Thoracic aorta (tissue), 2 donors: Measurements from ENCODE around the gene HOXB4. TPM values are rescaled to one million over a fixed set of nuclear protein-coding genes. Genes with fewer than 3 reads are reported as not detected.

Experiments
- ATAC-seq: fragments of 150-250 bp; one replicate; pipeline ENCODE4 v1.8.0; 2017; ENCODE audit warnings: low read depth; ENCODE audit not compliant: insufficient number of reproducible peaks, low FRiP score
- DNase-seq: peaks from one replicate; pipeline ENCODE4 v3.0.0-alpha.2; 2020; ENCODE audit warnings: low spot score
- H3K27ac ChIP-seq, 2 donors: fragments of 200-600 bp; sonication (generic); 1 replicate in 1 of 2; 2 replicates in 1 of 2; pipeline ENCODE4 v1.5.1; 2016; ENCODE audit warnings: mild to moderate bottlenecking in 2 of 2, moderate library complexity in 2 of 2
- H3K27me3 ChIP-seq: fragments of 200-600 bp; sonication (generic); replicated peaks from 2 replicates; pipeline ENCODE4 v1.6.0; 2016; ENCODE audit warnings: mild to moderate bottlenecking; ENCODE audit not compliant: insufficient read depth
- H3K36me3 ChIP-seq: fragments of 200-600 bp; sonication (generic); one replicate; pipeline ENCODE4 v1.5.1; 2016
- H3K4me1 ChIP-seq, 2 donors: fragments of 200-600 bp; sonication (generic); 1 replicate in 1 of 2; 2 replicates in 1 of 2; pipeline versions ENCODE4 v1.5.1 to v1.6.0; 2016; ENCODE audit warnings: low read depth in 2 of 2, mild to moderate bottlenecking in 1 of 2; ENCODE audit not compliant: control insufficient read depth in 1 of 2
- H3K4me3 ChIP-seq: fragments of 200-600 bp; sonication (generic); 2 replicates; pipeline ENCODE4 v1.5.1; 2016; ENCODE audit warnings: mild to moderate bottlenecking
- H3K9me3 ChIP-seq: fragments of 200-600 bp; sonication (generic); 2 replicates; pipeline ENCODE4 v1.5.1; 2016
- total RNA-seq, 2 donors: library from RNA; depleted of rRNA; stranded (reverse); fragments of >200 nt; gene quantifications; one replicate each; pipeline versions ENCODE4 v1.1.0 to v1.2.3, GENCODE V29; 2016
- TF ChIP-seq, protein P1 (sequence below): fragments of 200-600 bp; sonication (generic); IDR thresholded peaks from one replicate; pipeline ENCODE4 v1.5.1; 2019; ENCODE audit warnings: antibody characterized with exemption

The HOXB4 gene
- total RNA-seq, 2 donors from 2014 or later, result 6.2 to 11.5 TPM

GRCh38 chr17:48616717-48617470 is 38.7 kb upstream of the HOXB4 start:
- H3K9me3 ChIP-seq, result no peaks in the 10 kb centered on the region
- no peak overlapping the region for H3K4me3 ChIP-seq
- DNase-seq, result no peak
- TF ChIP-seq, protein P1, sequence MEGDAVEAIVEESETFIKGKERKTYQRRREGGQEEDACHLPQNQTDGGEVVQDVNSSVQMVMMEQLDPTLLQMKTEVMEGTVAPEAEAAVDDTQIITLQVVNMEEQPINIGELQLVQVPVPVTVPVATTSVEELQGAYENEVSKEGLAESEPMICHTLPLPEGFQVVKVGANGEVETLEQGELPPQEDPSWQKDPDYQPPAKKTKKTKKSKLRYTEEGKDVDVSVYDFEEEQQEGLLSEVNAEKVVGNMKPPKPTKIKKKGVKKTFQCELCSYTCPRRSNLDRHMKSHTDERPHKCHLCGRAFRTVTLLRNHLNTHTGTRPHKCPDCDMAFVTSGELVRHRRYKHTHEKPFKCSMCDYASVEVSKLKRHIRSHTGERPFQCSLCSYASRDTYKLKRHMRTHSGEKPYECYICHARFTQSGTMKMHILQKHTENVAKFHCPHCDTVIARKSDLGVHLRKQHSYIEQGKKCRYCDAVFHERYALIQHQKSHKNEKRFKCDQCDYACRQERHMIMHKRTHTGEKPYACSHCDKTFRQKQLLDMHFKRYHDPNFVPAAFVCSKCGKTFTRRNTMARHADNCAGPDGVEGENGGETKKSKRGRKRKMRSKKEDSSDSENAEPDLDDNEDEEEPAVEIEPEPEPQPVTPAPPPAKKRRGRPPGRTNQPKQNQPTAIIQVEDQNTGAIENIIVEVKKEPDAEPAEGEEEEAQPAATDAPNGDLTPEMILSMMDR, result no peak
- ATAC-seq, result no peak
- no peaks in the 10 kb centered on the region for H3K36me3 ChIP-seq
- peaks cover 33% of the 10 kb centered on the region for H3K27me3 ChIP-seq
- H3K4me1 ChIP-seq, result peaks cover 4 to 27% of the 10 kb centered on the region in 2 donors
- H3K27ac ChIP-seq, result no peak overlapping the region

GRCh38 chr17:48615963-48616716 is 38.0 kb upstream of the HOXB4 start:
- peaks cover 31% of the 10 kb centered on the region for H3K27me3 ChIP-seq
- H3K36me3 ChIP-seq, result no peaks in the 10 kb centered on the region
- TF ChIP-seq, protein P1, result no peak
- no peak for DNase-seq
- no peak overlapping the region for H3K27ac ChIP-seq
- H3K4me1 ChIP-seq, result peaks cover 4 to 35% of the 10 kb centered on the region in 2 donors
- H3K4me3 ChIP-seq, result no peak overlapping the region
- no peaks in the 10 kb centered on the region for H3K9me3 ChIP-seq
- ATAC-seq, result no peak

DNA sequence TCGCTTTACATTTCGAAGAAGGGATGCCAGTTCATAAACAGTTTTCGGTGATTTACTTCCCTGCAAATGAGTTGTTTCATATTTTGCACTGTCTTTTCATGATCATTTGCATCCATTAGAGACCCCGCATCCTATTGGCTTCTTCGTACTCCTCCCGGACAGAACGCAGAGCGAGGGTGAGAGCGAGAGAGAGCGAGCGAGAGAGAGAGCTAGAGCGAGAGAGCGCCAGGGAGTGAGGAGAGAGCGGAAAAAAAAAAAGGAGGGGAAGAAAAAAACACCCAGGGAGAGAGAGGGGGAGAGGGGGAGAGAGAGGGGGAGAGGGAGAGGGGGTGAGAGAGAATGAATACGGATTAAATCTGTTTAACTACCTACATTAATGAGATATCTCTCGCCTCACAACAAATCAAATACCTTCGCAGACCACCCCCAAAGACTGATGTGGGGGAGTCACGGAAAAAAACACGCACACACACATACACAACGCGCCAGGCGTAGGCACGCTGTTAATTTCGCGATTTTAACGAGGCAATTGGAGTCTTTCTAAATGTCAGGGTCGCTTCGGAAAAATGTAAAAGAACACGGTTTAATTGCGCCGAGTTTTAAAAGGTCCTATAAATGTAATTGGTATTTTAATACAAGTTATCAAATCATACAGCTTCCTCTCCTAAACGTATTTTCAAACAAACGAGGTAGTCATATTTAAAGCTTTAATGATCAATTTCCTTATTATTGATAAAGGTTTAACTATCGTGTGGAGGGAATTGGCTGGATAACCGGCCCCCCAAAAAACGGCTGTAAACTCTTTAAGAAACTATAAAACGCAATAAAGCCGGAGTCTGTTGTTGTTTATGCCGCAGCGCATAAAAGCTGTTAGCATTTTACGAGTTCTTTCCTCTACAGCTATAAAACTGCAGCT is 37.2 kb upstream of the HOXB4 start, which contains the start of gene HOXB8:
Gene HOXB8 (minus strand): TSS at position 246 of the 916 bp plus-strand sequence. CDS start 588 bp downstream, outside the sequence.
- Histone ChIP-seq H3K9me3 (no peaks in the 10 kb centered on the region), H3K4me1 (peaks cover 4 to 40% of the 10 kb centered on the region in 2 donors), H3K27me3 (peaks cover 29% of the 10 kb centered on the region), H3K4me3 (peak within 1 kb of the TSS; percentile 81), H3K27ac (no peak within 1 kb of the TSS), H3K36me3 (no peaks in the 10 kb centered on the region)
- ATAC-seq, result no peak
- DNase-seq, result no peak
- TF ChIP-seq, protein P1, result no peak

GRCh38 chr17:48613862-48614694 is 35.9 kb upstream of the HOXB4 start:
- Histone ChIP-seq H3K36me3 (no peaks in the 10 kb centered on the region), H3K4me1 (peaks cover 4 to 52% of the 10 kb centered on the region in 2 donors), H3K4me3 (peak overlapping the region; percentile 81), H3K27ac (no peak overlapping the region), H3K9me3 (no peaks in the 10 kb centered on the region), H3K27me3 (peaks cover 19% of the 10 kb centered on the region)
- TF ChIP-seq, protein P1, result no peak
- ATAC-seq (no peak), DNase-seq (no peak)
